ENCODE measurements around the gene MAP7.

MAP7 gene

GRCh38 chr6:136528477-136528876 lies 21.7 kb downstream of the MAP7 start:
- DNase-seq (ENCODE audit: low spot score), result no peak

- DNase-seq (ENCODE audit: low spot score), result no peak
Measured at GRCh38 chr6:136527831-136528230, 22.4 kb downstream of the MAP7 start.

DNA sequence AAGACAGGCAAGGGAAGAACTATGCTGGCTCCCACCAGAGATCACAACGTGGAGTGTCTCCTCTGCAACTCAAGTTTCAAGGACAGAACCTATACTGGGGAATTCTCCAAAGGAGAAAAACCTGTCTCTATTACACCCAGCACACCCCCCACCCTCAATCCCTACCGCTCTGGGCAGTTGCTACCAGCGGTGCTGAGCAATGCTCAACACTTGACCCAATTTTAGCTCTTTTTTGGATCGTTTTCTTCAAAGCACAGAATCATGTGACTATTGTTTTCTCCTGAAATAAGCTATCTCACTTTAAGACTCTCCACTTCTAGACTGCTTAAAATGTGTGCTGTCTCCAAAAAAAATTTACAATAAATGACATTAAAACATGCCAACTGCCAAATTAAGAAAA lies 23.3 kb downstream of the MAP7 start:
- DNase-seq (ENCODE audit: low spot score), result no peak

DNA sequence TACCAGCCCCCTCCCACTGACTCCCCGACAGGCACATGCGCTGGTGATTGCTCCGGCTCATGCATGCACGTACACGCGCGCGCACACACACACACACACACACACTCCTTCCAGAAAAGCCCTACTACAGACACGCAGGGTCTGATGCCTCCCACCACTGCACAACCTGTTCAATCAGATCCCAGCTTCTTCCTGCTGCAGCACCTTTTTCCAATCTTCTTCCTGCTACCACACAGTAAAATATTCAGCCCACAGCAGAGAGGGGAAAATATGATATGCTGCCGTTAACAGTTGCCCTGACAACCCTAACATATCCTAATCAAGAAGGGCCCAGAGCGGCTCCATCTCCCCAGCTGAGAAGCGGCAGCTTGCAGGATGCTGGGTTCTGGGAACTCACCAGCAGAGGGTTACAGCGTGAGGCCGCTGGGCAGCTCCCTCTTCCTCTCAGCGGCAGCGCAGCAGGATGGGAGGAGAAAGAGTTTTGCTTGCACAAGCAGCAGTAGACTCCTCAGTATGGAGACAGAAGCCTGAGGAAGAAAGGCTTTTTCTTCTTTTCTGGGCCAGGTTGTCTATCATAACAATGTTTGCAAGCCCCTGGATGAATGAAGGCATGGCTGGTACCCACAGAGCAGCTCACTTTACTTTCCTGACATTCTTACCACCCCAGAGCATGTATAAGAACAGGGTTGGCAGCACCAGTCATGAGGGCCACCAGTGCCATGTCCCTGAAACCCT lies 23.9 kb downstream of the MAP7 start:
- DNase-seq (ENCODE audit: low spot score), result no peak

DNA sequence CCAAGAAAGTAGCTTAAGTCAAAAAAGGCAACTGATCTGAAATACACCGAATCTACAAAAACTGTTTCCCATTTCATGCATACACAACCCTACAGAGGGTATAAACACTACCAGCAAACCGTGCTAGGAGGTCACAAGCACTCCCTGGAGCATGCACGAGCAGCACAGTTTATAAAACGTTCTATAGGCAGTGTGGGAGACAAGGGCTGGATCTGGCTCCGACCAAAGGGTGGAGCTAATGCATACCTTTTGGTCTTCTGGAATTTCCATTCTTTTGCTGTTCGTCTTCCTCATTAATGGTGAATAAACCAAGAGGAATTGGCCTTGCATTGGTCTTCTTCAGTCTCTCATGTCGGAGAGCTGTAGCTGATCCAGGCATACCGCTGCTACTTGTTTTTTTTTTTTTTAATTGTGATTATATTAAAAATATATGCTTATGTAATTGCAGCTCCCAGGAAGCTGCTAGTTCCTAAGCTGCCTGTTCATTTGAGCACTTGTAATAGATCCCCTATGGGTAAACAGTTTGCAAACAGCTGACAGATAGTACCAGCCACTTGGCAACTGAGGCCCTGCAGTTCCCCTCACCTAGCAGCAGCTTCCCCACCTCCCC lies 24.5 kb downstream of the MAP7 start:
- no peak for DNase-seq (ENCODE audit: low spot score)

DNA sequence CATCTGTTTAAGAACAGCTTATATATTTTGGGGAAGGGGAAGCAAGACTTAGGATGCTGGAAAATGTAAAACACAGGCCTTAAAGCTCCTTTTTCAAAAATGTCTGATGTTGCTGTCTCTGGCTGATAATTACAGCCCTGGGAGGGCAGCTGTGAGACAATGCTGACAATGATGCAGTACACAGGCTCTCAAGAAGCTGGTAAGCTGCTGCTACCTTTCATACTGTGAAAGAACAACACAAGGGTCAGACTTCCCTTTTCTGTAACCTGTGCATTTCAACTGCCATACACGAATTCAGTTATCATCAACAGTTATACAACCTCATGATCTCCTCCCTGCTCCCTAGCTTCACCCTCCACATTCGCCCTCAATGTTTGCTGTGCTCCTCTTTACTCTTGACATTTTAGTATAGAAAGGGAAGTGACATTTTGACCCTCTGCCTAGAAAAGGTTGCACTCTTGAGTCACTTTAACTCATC lies 25.2 kb downstream of the MAP7 start:
- DNase-seq (ENCODE audit: low spot score), result no peak

DNA sequence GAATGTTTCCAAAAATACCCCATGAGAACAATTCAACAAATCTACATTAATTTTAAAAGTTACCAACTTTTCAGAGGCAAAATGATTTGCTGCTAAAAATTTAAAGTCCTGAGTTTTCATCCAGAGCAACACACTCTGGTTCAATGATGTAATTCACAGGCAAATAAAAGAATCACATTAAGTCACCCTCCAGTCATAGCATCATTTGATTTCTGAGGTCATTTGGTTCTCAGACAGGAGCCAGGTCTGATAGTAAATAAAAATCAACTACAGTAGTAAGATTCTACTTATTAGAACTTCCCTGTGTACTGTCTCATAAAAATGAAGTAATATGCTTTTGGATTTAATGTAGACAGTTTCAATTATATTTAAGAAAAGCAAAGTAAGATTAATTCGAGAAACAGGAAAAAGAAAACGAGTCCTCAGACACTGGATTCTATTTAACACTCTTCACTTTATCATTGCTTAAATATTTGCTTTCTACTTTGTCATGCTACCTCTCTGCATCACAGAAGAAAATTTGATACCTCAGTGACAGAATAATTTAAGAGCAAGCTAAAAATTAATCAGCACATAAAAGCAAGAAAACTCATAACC lies 25.8 kb downstream of the MAP7 start:
- DNase-seq (ENCODE audit: low spot score), result no peak

GRCh38 chr6:136523196-136523595 lies 27.0 kb downstream of the MAP7 start:
- DNase-seq (ENCODE audit: low spot score), result no peak

- DNase-seq (ENCODE audit: low spot score), result no peak
Measured at GRCh38 chr6:136522636-136523035, 27.6 kb downstream of the MAP7 start.

DNA sequence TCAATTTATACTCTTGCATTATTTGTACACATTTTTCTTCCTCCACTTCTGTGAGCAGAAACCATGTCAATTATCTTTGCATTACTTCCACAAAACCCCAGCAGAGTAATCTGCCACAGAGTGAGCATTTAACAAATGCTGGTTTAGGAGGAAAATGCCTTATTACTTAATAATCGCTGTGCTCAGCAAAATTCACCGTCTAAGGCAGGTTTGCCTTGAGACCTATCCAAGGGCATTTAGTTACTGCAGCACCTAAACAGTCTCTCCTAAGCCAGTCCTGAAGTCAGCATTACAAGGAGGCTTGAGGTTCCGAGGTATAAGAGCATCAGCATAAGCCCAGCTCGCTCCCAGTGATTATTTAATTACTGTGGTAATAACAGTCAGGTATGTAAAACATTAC lies 28.3 kb downstream of the MAP7 start:
- no peak for DNase-seq (ENCODE audit: low spot score)

GRCh38 chr6:136521427-136521826 lies 28.8 kb downstream of the MAP7 start:
- DNase-seq (ENCODE audit: low spot score), result no peak

DNA sequence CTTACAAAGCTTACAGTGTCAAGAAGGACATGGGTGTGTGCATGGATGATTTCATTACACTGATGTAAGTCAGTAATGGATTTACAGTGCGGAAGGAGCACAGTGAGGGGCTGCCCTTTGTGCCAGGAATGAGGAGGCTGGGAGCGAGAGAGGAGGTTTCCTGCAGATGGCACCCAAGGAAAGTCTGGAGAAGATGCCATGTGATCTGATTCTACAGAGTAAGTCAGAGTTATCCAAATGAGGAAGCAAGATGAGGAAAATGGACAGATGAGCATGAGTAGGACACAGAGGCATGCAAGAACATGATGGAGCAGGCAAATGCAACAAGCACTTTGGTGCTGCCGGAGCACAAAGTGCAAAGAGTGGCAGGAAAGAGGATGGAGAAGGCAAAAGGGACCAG lies 29.7 kb downstream of the MAP7 start:
- DNase-seq (ENCODE audit: low spot score), result no peak

DNA sequence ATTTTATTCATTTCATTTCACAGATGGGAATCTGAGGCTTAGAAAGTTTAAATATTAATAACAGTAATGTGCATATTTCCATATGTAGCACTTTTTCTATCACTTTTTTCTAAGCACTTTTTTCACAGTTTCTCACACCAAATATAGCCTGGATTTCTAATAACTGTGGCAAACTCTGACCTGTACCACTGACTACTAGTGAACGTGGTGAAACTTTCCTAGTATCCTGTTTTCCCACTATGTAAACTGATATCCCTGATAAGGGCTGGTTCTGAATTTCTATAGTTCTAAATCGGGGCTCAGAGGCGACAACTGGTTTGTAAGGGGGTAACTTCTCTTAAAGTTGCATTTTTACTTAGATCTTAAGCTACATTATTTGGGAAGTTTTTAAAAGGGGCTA lies 32.6 kb downstream of the MAP7 start:
- DNase-seq (ENCODE audit: low spot score), result no peak

DNA sequence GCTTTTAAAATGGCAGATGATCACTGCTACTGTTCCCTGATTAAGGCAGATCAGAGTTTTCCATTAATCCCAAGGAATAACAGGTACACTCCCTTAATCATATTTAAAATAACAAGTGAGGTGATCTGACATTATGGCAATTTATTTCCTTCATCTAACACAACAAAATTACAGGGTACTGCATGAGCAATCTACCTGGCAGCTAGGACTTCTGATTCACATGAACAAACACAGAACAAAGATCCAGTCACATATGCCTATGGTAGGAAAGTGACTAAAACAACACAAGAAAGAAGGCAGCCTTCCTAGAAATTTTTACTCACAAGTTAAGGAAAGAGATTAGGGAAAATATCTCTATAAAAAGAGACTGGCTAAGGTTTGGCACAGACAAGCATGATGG lies 33.2 kb downstream of the MAP7 start:
- no peak for DNase-seq (ENCODE audit: low spot score)

- no peak for DNase-seq (ENCODE audit: low spot score)
Measured at GRCh38 chr6:136514591-136514990, 35.6 kb downstream of the MAP7 start.

GRCh38 chr6:136511926-136512325 lies 38.3 kb downstream of the MAP7 start:
- DNase-seq (ENCODE audit: low spot score), result no peak

DNA sequence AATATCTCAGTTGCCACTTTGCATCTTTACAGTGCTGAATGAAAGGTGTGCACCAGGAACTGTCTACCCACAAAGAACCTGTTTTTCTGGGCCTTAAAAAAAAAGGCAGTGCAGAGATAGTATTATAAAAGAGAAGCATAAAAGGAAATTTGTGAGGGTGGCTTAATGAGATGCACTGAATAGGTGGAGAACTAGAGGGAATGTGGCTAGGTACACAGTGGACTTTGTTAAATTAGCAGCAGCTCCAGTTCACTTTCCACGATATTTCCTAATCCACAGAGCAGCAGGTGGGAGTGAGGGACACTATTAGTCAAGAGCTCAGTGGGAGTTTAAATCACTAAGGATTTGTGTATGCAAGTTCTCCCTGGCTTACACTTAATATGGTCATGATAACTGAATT lies 38.8 kb downstream of the MAP7 start:
- DNase-seq (ENCODE audit: low spot score), result no peak

DNA sequence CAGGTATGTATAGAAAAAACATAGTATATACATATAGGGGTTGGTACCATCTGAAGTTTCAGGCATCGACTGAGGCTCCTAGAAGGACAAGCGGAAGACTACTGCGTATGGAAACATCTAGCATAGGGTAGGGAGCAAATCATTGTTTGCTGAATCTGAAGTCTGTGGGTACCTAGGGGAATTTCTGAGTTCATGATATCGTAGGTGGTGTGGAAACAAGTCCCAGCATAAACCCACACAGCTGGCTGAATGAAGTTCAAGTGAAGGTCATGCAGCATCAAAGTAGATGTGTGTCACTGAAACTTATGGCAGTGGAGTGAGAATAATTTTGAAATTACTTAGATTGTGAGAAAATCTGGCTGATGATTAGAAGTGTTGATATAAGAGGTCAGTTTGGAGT lies 39.4 kb downstream of the MAP7 start:
- DNase-seq (ENCODE audit: low spot score), result no peak

- DNase-seq (ENCODE audit: low spot score), result no peak
Measured at GRCh38 chr6:136510299-136510698, 39.9 kb downstream of the MAP7 start.

GRCh38 chr6:136508725-136509392 lies 41.4 kb downstream of the MAP7 start:
- DNase-seq (ENCODE audit: low spot score), result no peak

- DNase-seq (ENCODE audit: low spot score), result no peak
Measured at GRCh38 chr6:136506124-136506799, 44.0 kb downstream of the MAP7 start.

DNA sequence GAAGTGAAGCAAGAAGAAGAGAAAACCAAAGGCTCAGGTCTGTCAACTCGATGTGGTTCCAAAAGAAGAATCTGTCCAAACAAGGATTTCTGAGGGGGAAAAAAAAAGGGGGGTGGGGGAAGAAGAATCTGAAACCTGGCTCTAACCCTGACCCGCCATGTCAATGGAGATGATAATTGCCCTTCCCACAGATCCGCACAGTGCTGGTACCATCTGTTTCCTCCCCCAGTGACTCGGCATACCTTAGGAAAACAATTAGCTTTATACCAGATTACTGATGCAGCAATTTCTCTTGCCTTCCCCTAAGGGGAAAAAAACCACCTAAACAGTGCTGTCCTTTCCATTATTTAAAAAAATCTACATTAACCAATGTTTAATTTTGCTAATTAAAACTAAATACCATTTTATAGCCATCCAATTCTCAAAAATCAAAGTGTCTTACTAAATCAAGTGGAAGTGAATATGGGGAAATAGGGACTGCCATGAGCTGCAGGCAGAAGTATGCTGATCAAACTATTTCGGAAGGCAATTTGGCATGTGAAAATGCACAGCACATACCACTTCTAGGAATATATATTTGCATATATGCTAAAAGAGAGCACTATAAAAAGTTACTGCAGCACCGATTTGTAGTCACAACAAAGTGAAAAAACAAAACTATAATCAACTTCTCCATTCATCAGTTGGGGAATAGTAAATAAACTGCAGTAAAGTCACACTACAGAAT lies 46.8 kb downstream of the MAP7 start:
- DNase-seq (ENCODE audit: low spot score), result no peak
